ENCODE data around the gene ELANE.

- no peak for TF ChIP-seq POLR2A (IDR thresholded peaks at IDR 0.05)
- TF ChIP-seq, protein P1, sequence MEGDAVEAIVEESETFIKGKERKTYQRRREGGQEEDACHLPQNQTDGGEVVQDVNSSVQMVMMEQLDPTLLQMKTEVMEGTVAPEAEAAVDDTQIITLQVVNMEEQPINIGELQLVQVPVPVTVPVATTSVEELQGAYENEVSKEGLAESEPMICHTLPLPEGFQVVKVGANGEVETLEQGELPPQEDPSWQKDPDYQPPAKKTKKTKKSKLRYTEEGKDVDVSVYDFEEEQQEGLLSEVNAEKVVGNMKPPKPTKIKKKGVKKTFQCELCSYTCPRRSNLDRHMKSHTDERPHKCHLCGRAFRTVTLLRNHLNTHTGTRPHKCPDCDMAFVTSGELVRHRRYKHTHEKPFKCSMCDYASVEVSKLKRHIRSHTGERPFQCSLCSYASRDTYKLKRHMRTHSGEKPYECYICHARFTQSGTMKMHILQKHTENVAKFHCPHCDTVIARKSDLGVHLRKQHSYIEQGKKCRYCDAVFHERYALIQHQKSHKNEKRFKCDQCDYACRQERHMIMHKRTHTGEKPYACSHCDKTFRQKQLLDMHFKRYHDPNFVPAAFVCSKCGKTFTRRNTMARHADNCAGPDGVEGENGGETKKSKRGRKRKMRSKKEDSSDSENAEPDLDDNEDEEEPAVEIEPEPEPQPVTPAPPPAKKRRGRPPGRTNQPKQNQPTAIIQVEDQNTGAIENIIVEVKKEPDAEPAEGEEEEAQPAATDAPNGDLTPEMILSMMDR (IDR thresholded peaks at IDR 0.05): no peak
Measured at GRCh38 chr19:816500-816857, 35.6 kb upstream of the ELANE start.
